BJ (cell line): ENCODE data around the gene TMEM179. TPM values are rescaled to one million over a fixed set of nuclear protein-coding genes. Genes with fewer than 3 reads are reported as not detected.

Experiments used
- CTCF ChIA-PET: fragments of 350-600 bp; formaldehyde crosslinking; extraction: SDS; loops from one replicate; lab custom pipeline; 2021; ENCODE audit warnings: antibody characterized with exemption, inconsistent platforms; lab: Yijun Ruan, JAX
- POLR2A ChIA-PET: fragments of 300-600 bp; sonication (Branson Sonifier 250); formaldehyde crosslinking; extraction: SDS; loops from one replicate; lab custom pipeline; 2021; ENCODE audit warnings: antibody characterized with exemption; lab: Charles Lee
- DNase-seq: peaks from one replicate; pipeline ENCODE4 v3.0.0-alpha.2; 2011; ENCODE audit warnings: low read depth
- H3K27me3 ChIP-seq: 2 replicates; pipeline ENCODE4 v1.6.0; 2011; ENCODE audit warnings: low read length; ENCODE audit not compliant: control insufficient read depth, insufficient read depth
- H3K36me3 ChIP-seq: 2 replicates; pipeline ENCODE4 v1.5.1; 2011; ENCODE audit warnings: low read length; ENCODE audit not compliant: control insufficient read depth, insufficient read depth
- H3K4me3 ChIP-seq: 2 replicates; pipeline ENCODE4 v1.5.1; 2011; ENCODE audit warnings: low read depth, mild to moderate bottlenecking, control low read depth, low read length
- polyA plus RNA-seq: library from polyadenylated mRNA; depleted of rRNA; stranded (reverse); fragments of >200 nt; gene quantifications from 2 replicates; pipeline ENCODE4 v1.2.3, GENCODE V29; 2011
- TF ChIP-seq, protein P1 (sequence below): IDR thresholded peaks from 2 replicates; pipeline ENCODE4 v1.5.1; 2011; ENCODE audit warnings: low read depth, mild to moderate bottlenecking, control low read depth, inconsistent platforms, low read length, moderate library complexity; ENCODE audit not compliant: insufficient read depth

The TMEM179 gene
- polyA plus RNA-seq, 1 experiment, result 0.09 TPM

- Histone ChIP-seq H3K4me3 (no peak overlapping the region), H3K36me3 (no peaks in the 10 kb centered on the region), H3K27me3 (no peaks in the 10 kb centered on the region)
- no peak for DNase-seq
- ChIA-PET POLR2A (no interaction called here), CTCF (interaction anchor here (1.0 to 1.9 kb wide), 2 partner anchors 424 to 429 kb away, joined by 3 to 11 read pairs; no protein-coding TSS in a partner anchor)
- TF ChIP-seq, protein P1, sequence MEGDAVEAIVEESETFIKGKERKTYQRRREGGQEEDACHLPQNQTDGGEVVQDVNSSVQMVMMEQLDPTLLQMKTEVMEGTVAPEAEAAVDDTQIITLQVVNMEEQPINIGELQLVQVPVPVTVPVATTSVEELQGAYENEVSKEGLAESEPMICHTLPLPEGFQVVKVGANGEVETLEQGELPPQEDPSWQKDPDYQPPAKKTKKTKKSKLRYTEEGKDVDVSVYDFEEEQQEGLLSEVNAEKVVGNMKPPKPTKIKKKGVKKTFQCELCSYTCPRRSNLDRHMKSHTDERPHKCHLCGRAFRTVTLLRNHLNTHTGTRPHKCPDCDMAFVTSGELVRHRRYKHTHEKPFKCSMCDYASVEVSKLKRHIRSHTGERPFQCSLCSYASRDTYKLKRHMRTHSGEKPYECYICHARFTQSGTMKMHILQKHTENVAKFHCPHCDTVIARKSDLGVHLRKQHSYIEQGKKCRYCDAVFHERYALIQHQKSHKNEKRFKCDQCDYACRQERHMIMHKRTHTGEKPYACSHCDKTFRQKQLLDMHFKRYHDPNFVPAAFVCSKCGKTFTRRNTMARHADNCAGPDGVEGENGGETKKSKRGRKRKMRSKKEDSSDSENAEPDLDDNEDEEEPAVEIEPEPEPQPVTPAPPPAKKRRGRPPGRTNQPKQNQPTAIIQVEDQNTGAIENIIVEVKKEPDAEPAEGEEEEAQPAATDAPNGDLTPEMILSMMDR, result no peak
Measured at GRCh38 chr14:104561124-104561557, 43.4 kb downstream of the TMEM179 start.

GRCh38 chr14:104560586-104560945 lies 44.0 kb downstream of the TMEM179 start:
- TF ChIP-seq, protein P1, result no peak
- POLR2A ChIA-PET, result no interaction called here
- H3K4me3 ChIP-seq, result no peak overlapping the region
- CTCF ChIA-PET, result interaction anchor here (1.0 to 1.9 kb wide), 2 partner anchors 423 to 429 kb away, joined by 3 to 11 read pairs; no protein-coding TSS in a partner anchor
- no peaks in the 10 kb centered on the region for H3K27me3 ChIP-seq
- no peak for DNase-seq
- H3K36me3 ChIP-seq, result no peaks in the 10 kb centered on the region

- H3K27me3 ChIP-seq, result no peaks in the 10 kb centered on the region
- ChIA-PET CTCF (interaction anchor here (1.0 to 1.9 kb wide), 2 partner anchors 422 to 428 kb away, joined by 3 to 11 read pairs; no protein-coding TSS in a partner anchor), POLR2A (no interaction called here)
- H3K36me3 ChIP-seq, result no peaks in the 10 kb centered on the region
- DNase-seq, result no peak
- H3K4me3 ChIP-seq, result no peak overlapping the region
- TF ChIP-seq, protein P1, result no peak
Measured at GRCh38 chr14:104559804-104560585, 44.6 kb downstream of the TMEM179 start.

DNA sequence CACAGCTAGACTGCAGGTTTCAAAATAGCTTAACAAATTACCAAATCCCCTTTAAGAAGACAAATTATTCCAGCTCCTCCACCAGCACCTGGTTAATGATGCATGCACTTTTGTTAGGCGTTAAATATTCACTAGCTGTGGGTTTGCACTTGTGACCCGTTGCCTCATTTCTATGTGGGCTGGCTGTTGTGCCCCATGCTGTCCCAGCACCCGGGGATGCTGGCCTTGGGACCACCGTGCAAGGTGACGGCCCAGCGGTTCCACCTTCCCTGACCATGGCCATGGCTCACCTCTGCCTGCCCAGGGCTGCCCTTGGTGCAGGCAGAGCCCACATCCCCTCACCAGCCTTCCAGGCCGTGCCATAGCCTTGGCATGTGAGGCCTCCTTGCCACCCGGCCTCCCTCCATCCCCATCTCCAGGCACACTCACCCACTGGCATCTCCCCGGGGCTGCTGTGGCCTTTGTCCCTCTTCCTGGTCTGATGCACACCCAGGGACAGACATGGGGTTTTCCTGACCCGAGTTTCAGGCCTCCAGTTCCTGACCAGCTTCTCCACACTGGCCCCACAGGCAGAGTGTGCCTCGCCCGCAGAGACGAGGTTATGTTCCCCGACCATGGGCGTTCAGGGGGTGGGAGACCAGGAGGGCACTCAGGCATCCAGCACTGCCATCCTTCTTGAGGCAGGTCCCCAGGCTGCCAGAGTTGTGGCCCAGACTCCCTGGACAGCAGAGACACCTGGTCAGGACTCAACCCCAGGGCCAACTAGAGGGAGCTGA lies 45.4 kb downstream of the TMEM179 start:
- no peak for DNase-seq
- ChIA-PET CTCF (interaction anchor here (1.9 kb wide), 1 partner anchor 422 kb away, joined by 11 read pairs; no protein-coding TSS in a partner anchor), POLR2A (no interaction called here)
- H3K36me3 ChIP-seq, result no peaks in the 10 kb centered on the region
- no peak overlapping the region for H3K4me3 ChIP-seq
- TF ChIP-seq, protein P1, result no peak
- no peaks in the 10 kb centered on the region for H3K27me3 ChIP-seq
